ENCODE results near the gene CCDC171.

CCDC171 gene

GRCh38 chr9:16010221-16010620, 457.4 kb downstream of the CCDC171 start:
- no peak for DNase-seq

- no peak for DNase-seq
These were observed 459.8 kb downstream of the CCDC171 start for GRCh38 chr9:16012621-16013020.

DNA sequence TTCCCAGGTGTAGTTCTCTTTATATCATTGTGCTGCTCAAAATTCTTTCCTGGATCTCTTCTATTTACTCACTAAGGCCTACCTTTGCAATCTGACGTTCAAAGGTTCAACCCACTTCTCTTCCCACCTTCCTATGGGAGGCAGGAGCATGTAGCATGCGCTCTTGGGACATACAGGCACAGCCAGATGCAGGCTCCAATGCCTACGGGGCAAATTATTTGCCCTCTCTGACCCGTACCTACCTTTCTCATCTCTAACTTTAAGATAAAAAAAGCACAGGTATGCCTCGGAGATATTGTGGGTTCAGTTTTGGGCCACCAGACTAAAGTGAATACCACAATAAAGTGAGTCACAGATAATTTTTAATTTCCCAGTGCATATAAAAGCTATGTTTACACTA, 460.5 kb downstream of the CCDC171 start:
- DNase-seq: no peak

GRCh38 chr9:16013826-16014225, 461.0 kb downstream of the CCDC171 start:
- no peak for DNase-seq

GRCh38 chr9:16022228-16022627, 469.4 kb downstream of the CCDC171 start:
- DNase-seq: no peak

DNA sequence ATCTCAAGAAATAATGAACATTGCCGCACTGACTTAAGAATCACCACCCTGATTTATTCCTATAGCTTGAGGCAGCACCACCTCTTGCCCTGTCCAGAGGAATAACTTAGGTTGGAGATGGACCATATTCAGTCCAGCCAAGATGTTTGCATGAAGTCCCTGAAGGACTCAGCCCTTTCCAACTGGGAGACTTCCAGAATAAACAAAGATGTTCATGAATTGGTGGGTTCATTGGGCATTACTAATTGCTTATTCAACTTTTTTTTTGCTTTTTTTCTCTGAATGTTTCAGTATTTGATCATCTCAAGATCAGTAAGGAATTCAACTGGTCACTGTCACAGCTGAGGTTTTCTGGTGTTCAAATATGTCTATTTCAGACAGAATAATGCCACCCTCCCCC, 470.6 kb downstream of the CCDC171 start:
- DNase-seq: no peak
